NCI-H446 treated with DMSO at 0.1 percent for 48 hours (cell line): ENCODE measurements around the gene TBC1D1.

Source experiments
- DNase-seq: peaks from one replicate; lab custom pipeline; 2025; lab: John Stamatoyannopoulos, UW

TBC1D1 gene

GRCh38 chr4:37928426-37929416 lies 37.8 kb downstream of the TBC1D1 start:
- peak; percentile 69 for DNase-seq

DNA sequence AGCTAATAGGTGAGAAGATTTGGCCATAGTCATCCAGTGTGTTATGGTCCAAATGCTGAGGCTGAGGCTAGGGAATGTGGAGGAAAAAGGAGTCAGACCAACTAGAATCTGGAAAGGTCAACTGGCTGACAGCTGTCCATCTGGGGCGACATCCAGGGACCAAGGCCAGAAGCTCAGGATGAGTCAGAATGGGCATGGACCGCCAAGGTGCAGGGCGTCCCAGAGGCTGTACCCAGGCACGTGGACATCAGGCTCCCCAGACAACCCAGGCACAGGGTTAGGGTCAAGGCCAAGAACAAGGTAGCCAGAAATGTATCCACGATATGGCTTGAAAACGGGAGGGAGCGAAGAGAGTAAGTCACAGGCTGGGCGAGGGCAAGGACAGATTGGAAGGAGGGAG lies 43.2 kb downstream of the TBC1D1 start:
- DNase-seq: no peak

DNA sequence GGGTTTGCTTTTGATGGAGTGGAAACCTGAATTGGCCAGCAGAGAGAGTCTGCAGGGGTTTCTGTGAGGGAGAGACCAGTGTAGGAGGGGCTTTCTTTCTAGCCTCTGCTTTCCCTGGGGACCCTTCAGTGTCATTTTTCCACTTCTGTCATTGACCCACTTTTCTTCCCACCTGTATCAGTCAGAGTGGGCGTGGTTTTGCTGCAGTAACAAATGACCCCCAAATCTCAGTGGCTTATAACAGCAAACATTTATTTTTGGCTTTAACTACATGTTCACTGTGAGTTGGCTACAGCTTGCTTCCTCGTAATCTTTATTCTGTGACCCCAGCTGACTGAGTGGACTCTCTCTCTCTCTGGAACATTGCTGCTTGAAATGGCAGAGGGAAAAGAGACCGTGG lies 43.7 kb downstream of the TBC1D1 start:
- no peak for DNase-seq

DNA sequence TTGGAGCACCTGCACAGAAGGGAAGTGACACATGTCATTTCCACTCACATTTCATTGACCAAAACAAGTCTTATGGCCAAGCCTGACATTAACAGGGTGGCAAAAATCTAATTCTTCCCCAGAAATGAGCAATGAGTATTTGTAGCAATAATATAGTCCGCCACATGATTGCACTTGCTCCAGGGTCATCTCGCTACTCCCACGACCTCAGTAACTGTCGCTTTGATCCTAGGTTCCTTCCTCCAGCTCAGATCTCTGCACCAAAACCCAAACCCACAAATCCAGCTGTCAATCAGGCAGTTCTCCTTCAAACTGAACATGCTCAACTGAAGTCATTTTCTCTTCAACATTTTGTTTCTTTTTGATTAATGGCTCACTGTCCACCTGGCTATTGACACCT lies 44.1 kb downstream of the TBC1D1 start:
- no peak for DNase-seq

DNA sequence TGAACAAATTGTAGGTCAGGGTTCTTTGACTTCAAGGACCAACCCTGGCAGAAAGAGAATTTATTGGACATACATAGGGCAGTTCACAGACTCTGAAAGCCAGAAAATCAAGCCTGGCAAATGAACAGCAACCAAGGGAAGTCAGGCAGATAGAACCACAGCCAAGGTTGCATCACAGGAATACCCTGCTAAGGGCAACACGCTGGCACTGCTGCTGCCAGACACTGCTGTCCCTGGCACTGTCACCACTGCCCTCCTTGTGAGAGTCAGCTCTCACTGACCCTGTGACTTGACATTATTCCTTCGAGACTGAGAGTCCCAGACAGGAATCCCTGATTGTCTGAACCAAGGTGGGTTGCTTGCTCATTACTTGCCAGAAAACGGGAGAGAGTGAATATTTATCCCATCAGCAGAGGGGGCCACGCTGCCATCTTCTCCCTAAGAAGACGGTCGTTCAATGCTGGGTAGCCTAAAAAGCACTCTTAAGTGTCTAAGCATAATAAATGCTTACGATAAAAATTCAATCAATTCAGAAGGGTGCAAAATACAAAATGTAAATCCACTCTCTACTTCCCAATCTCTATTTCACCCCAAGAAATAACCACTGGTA lies 46.1 kb downstream of the TBC1D1 start:
- no peak for DNase-seq

DNA sequence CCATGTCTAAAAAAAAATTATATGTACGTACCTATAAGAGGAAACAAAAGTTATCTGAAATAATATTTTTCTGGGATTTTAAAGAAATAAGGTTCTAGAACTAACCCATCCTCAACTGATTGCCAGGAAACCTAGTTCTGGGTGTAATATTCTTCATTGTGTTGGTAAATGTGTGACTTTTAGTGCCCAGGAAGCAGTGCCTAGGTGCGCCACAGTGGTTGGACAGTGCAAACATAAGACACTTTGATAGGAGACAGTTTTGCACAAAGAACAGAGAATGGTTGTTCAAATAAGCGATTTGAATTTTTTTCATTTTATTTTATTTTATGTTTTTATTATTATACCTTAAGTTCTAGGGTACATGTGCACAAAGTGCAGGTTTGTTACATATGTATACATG lies 47.3 kb downstream of the TBC1D1 start:
- no peak for DNase-seq

- DNase-seq: no peak
These were observed 55.8 kb downstream of the TBC1D1 start for GRCh38 chr4:37946503-37947179.

DNA sequence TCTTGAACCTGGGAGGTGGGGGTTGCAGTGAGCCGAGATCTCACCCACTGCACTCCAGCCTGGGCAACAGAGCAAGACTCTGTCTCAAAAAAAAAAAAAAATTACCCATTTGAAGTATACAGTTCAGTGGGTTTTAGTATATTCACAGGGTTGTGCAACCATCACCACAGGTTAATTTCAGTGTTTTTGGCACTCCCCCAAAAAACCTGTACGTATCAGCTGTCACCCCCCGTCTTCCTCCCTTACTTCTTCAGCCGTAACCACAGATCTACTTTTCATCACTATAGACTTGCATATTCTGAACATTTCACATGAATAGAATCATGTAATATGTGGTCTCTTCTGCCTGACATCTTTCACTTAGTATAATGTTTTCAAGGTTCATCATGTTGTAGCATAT lies 57.7 kb downstream of the TBC1D1 start:
- no peak for DNase-seq

DNA sequence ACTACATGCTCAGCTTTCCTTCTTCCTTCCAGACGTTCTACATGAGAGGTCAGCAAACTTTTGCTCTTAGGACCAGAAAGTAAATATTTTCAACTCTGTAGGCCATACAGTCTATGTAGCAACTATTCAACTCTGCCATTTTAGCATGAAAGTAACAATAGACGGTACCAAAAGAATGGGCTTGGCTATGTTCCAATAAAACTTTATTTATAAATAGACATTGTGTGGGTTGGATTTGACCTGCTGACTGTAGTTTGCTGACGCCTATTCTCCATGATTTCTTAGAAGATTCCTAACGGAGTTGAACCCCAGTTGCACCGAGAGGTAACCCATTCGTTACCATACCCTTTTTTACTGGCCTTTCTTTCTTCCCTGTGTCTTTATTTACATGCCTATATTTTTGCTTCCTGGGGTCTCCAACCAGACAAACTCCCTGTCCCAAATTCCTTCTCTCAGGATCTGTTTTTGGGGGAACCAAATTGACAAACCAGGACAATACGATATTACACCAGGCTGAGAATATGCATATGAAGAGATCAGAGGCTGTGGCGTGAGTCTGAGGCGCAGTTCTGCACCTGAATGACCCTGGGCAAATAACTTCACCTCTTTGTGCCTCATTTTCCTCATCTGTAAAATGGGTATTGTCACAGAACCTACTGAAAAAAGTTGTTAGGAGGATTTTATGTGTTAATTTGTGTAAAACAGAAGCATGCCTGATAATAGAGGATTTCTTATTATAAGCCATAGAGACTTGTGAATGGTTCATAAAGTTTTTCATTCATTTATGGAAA lies 58.9 kb downstream of the TBC1D1 start:
- DNase-seq: no peak

DNA sequence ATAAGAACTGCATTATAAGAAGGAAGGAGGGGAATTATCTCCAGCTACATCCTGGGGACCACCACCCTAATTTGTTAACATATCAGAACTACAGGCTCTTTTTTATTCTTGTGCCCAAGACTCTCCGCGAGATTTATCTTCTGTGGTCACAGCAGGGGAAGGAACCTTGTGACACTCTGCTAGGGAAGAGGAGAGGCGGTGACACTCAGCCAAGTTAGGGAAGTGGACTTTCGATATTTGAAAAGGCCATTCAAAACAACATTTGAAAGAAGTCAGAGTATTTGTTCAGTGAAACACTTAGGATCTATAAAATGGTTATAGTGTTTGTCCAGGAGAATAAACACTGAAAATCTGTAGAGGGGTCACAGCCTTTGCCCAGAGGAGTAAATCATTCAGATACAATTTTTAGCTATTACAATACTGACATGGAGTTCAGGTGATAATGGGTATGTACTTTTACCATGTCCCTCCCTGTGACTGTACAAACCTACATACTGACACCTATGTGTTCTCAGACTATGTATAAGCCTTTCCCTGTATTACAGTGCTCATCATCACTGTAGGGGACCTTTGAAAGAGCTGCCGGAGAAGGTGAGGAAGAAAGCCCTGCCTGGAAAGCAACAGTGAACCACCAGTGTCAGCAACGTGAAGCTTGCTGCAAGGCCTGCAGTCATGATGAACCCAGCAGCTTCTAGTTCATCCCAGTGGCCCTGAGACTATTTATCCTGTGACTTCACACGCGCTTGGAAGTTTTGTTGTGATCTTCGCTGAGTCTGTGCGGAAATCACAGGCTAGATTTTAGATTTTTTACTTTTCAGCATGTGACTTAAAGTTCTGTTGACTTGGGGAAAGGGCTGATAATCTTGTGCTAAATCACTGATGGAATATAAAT lies 60.8 kb downstream of the TBC1D1 start:
- DNase-seq: no peak

DNA sequence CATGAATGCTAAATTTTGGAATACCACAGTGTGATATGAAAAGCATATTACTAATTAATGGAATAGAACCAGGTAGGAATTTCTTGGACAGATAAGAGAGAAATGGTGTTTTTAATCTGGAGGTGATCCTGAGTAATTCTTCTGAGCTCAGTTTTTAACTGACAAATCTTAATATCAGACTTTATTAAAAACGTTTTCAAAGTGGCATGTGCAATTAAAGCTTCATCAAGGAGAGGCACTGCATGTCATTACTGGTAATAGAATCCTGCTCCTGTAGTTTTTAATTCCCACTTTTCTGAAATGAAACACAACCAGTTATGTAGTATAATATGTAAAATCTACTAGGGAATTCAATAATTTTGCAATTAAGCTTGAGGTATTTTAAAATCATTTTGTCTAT lies 62.3 kb downstream of the TBC1D1 start:
- no peak for DNase-seq

DNA sequence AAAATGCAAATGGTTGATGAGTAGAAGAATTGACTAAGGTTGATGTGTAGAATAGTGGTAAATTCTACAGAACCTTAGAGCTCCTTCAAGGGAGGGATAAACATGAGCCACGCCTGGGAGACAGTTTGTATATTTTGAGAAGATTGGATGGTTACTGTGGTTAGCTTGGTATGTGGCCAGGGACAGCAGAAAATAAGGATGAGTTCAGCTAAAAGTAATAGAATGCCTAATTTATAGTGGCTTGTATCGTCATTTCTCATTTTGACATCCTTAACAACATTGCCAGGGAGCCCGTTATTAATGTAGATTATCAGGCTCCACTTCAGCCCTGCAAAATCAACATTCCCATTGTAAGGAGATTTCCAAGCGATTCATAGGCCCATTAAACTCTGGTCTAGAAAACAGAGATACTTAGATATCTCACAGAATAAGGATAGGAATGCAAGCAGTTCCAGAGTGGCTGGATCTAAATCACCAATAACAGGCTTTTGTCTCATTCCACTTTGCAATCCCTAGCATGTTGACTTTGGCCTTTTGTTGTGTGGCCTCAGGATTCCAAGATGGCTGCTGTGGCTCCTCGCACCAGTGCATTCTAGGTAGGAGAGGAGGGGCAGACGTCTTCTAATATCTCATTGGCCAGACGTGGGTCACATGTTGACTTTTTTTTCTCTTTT lies 62.9 kb downstream of the TBC1D1 start:
- no peak for DNase-seq

GRCh38 chr4:37956941-37957340 lies 66.1 kb downstream of the TBC1D1 start:
- DNase-seq: no peak

GRCh38 chr4:37958932-37959331 lies 68.0 kb downstream of the TBC1D1 start:
- DNase-seq: no peak

GRCh38 chr4:37960098-37960497 lies 69.2 kb downstream of the TBC1D1 start, which contains the start of gene PTTG2:
Gene PTTG2 (plus strand): TSS chr4:37960398. CDS start chr4:37960435, 37 bp downstream.
- DNase-seq: no peak

DNA sequence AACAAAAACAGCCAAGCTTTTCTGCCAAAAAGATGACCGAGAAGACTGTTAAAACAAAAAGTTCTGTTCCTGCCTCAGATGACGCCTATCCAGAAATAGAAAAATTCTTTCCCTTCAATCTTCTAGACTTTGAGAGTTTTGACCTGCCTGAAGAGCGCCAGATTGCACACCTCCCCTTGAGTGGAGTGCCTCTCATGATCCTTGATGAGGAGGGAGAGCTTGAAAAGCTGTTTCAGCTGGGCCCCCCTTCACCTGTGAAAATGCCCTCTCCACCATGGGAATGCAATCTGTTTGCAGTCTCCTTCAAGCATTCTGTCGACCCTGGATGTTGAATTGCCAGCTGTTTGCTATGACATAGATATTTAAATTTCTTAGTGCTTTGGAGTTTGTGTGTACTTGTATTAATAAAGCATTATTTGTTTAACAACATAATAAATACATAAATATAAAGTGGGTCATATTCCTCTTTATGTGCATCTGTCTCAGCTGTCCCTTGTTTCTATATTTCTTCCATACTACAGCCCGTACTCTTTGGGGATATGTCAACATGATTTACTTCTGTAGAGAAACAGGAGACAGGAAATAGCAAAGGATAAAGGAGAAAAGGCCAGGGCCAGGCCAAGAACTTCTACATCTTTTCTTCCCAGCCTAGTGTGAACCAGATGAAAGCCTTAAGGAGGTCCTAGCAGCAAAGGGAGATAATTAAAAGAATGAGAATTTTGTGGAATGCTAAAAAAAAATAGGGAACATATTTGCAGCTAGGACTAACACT lies 70.0 kb downstream of the TBC1D1 start:
- DNase-seq: no peak

GRCh38 chr4:37964734-37965457 lies 74.0 kb downstream of the TBC1D1 start:
- no peak for DNase-seq

- no peak for DNase-seq
These were observed 75.2 kb downstream of the TBC1D1 start for GRCh38 chr4:37966044-37966443.

- no peak for DNase-seq
These were observed 76.9 kb downstream of the TBC1D1 start for GRCh38 chr4:37967736-37968135.
